ENCODE measurements around the gene SMG6.
A peak's percentile ranks its signal among the peaks of the same experiment; 100 is the strongest.

Gene SMG6

GRCh38 chr17:2064147-2064489 lies 239.5 kb downstream of the SMG6 start:
- TF ChIP-seq POLR2A (IDR thresholded peaks at IDR 0.05; ENCODE audit: extremely low read depth, insufficient read length) (no peak), MYC (IDR thresholded peaks at IDR 0.05; ENCODE audit: low read depth, low read length) (no peak), CTCF (IDR thresholded peaks at IDR 0.05; ENCODE audit: low read depth, low read length) (no peak), MAX (IDR thresholded peaks at IDR 0.05; ENCODE audit: low read depth, low read length) (no peak)
- DNase-seq (ENCODE audit: low read depth) = no peak
- no peak overlapping the region for H3K4me3 ChIP-seq (ENCODE audit: low read depth, low read length)

- no peak overlapping the region for H3K4me3 ChIP-seq (ENCODE audit: low read depth, low read length)
- TF ChIP-seq CTCF (IDR thresholded peaks at IDR 0.05; ENCODE audit: low read depth, low read length) (no peak), POLR2A (IDR thresholded peaks at IDR 0.05; ENCODE audit: extremely low read depth, insufficient read length) (no peak), MYC (IDR thresholded peaks at IDR 0.05; ENCODE audit: low read depth, low read length) (no peak), MAX (IDR thresholded peaks at IDR 0.05; ENCODE audit: low read depth, low read length) (no peak)
- DNase-seq (ENCODE audit: low read depth) = no peak
Observed at GRCh38 chr17:2063261-2064146, 240.1 kb downstream of the SMG6 start.

- no peak overlapping the region for H3K4me3 ChIP-seq (ENCODE audit: low read depth, low read length)
- DNase-seq (ENCODE audit: low read depth) = peak; percentile 44
- TF ChIP-seq MYC (IDR thresholded peaks at IDR 0.05; ENCODE audit: low read depth, low read length) (no peak), CTCF (IDR thresholded peaks at IDR 0.05; ENCODE audit: low read depth, low read length) (no peak), POLR2A (IDR thresholded peaks at IDR 0.05; ENCODE audit: extremely low read depth, insufficient read length) (no peak), MAX (IDR thresholded peaks at IDR 0.05; ENCODE audit: low read depth, low read length) (no peak)
Observed at GRCh38 chr17:2062571-2063183, 240.9 kb downstream of the SMG6 start.

- H3K4me3 ChIP-seq (ENCODE audit: low read depth, low read length) = no peak overlapping the region
- TF ChIP-seq POLR2A (IDR thresholded peaks at IDR 0.05; ENCODE audit: extremely low read depth, insufficient read length) (no peak), MAX (IDR thresholded peaks at IDR 0.05; ENCODE audit: low read depth, low read length) (no peak), CTCF (IDR thresholded peaks at IDR 0.05; ENCODE audit: low read depth, low read length) (no peak), MYC (IDR thresholded peaks at IDR 0.05; ENCODE audit: low read depth, low read length) (no peak)
- DNase-seq (ENCODE audit: low read depth) = no peak
Observed at GRCh38 chr17:2061441-2061958, 242.1 kb downstream of the SMG6 start.

GRCh38 chr17:2060681-2061440 lies 242.7 kb downstream of the SMG6 start:
- TF ChIP-seq MYC (IDR thresholded peaks at IDR 0.05; ENCODE audit: low read depth, low read length) (no peak), POLR2A (IDR thresholded peaks at IDR 0.05; ENCODE audit: extremely low read depth, insufficient read length) (no peak), MAX (IDR thresholded peaks at IDR 0.05; ENCODE audit: low read depth, low read length) (no peak), CTCF (IDR thresholded peaks at IDR 0.05; ENCODE audit: low read depth, low read length) (no peak)
- H3K4me3 ChIP-seq (ENCODE audit: low read depth, low read length) = no peak overlapping the region
- no peak for DNase-seq (ENCODE audit: low read depth)
